Lower leg skin (tissue), 3 donors: Measurements from ENCODE around the gene ACTR2.

ENCODE experiments used
- CTCF ChIP-seq, 3 donors: fragments of 450-650 bp; IDR thresholded peaks; one replicate each; pipeline ENCODE4 v1.5.1; 2016; ENCODE audit warnings: antibody characterized with exemption in 3 of 3, mild to moderate bottlenecking in 3 of 3, moderate library complexity in 2 of 3
- POLR2A ChIP-seq, 2 donors: fragments of 450-650 bp; IDR thresholded peaks; one replicate each; pipeline ENCODE4 v1.6.1; 2016 to 2017; ENCODE audit warnings: antibody characterized with exemption in 2 of 2, mild to moderate bottlenecking in 1 of 2, moderate library complexity in 1 of 2

- TF ChIP-seq CTCF (IDR thresholded peaks at IDR 0.05), result no peak
- TF ChIP-seq POLR2A (IDR thresholded peaks at IDR 0.05), result no peak
Observed at GRCh38 chr2:65228263-65228750, 676 bp downstream of the ACTR2 start.
